HEK293 (cell line): ENCODE measurements around the gene HYLS1.

Experiments
- CTCF ChIA-PET: fragments of 350-600 bp; formaldehyde crosslinking; extraction: SDS; loops from one replicate; lab custom pipeline; 2021; ENCODE audit warnings: antibody characterized with exemption; lab: Yijun Ruan, JAX
- POLR2A ChIA-PET: fragments of 300-600 bp; formaldehyde crosslinking; extraction: SDS; loops from one replicate; lab custom pipeline; 2020; ENCODE audit warnings: antibody characterized with exemption, inconsistent platforms; lab: Yijun Ruan, JAX
- H3K27ac ChIP-seq: fragments of 200-500 bp; sonication (Bioruptor generic); 2 replicates; pipeline ENCODE4 v1.5.1; 2014; ENCODE audit warnings: low read depth, low read length, control low read depth, inconsistent platforms; ENCODE audit errors: extremely low read depth
- H3K36me3 ChIP-seq, 2 experiments: fragments of 200-500 bp in 1 of 2; sonication (Bioruptor generic) in 1 of 2; 1 replicate in 1 of 2; 2 replicates in 1 of 2; pipeline ENCODE4 v1.5.1; 2014 to 2017; ENCODE audit warnings: inconsistent platforms in 2 of 2, low read length in 2 of 2; ENCODE audit not compliant: control insufficient read depth in 2 of 2, insufficient read depth in 1 of 2
- H3K4me1 ChIP-seq: fragments of 200-500 bp; sonication (Bioruptor generic); 2 replicates; pipeline ENCODE4 v1.5.1; 2014; ENCODE audit warnings: mild to moderate bottlenecking, low read length, inconsistent platforms; ENCODE audit not compliant: control insufficient read depth, insufficient read depth
- H3K4me3 ChIP-seq: 2 replicates; pipeline ENCODE4 v1.5.1; 2011; ENCODE audit warnings: low read depth, mild to moderate bottlenecking, control low read depth, low read length, moderate library complexity
- H3K9me3 ChIP-seq: fragments of 200-500 bp; sonication (Bioruptor generic); 2 replicates; pipeline ENCODE4 v1.5.1; 2014; ENCODE audit warnings: low read depth, low read length, inconsistent platforms; ENCODE audit not compliant: control insufficient read depth, insufficient read depth
- KLF8 ChIP-seq: fragments of 450-650 bp; formaldehyde crosslinking; IDR thresholded peaks from 2 replicates; pipeline ENCODE4 v1.5.1; 2016; ENCODE audit warnings: missing biosample characterization, missing genetic modification characterization
- KLF9 ChIP-seq: fragments of 450-650 bp; formaldehyde crosslinking; IDR thresholded peaks from 2 replicates; pipeline ENCODE4 v1.5.1; 2016; ENCODE audit warnings: missing biosample characterization, missing genetic modification characterization, low read depth
- MYNN ChIP-seq: fragments of 450-650 bp; formaldehyde crosslinking; IDR thresholded peaks from 2 replicates; pipeline ENCODE4 v1.5.1; 2016; ENCODE audit warnings: missing biosample characterization, missing genetic modification characterization, borderline replicate concordance
- SP3 ChIP-seq: fragments of 450-650 bp; formaldehyde crosslinking; IDR thresholded peaks from 2 replicates; pipeline ENCODE4 v1.5.1; 2016; ENCODE audit warnings: missing biosample characterization, missing genetic modification characterization
- ZBTB7A ChIP-seq: fragments of 450-650 bp; formaldehyde crosslinking; IDR thresholded peaks from 2 replicates; pipeline ENCODE4 v1.5.1; 2016; ENCODE audit warnings: low read depth, missing biosample characterization, missing genetic modification characterization
- ZNF132 ChIP-seq: fragments of 450-650 bp; formaldehyde crosslinking; IDR thresholded peaks from 2 replicates; pipeline ENCODE4 v1.5.1; 2017; ENCODE audit warnings: missing biosample characterization, missing genetic modification characterization, borderline replicate concordance
- ZNF140 ChIP-seq: fragments of 450-650 bp; formaldehyde crosslinking; IDR thresholded peaks from 2 replicates; pipeline ENCODE4 v1.5.1; 2016; ENCODE audit warnings: missing biosample characterization, missing genetic modification characterization
- ZNF169 ChIP-seq: fragments of 450-650 bp; formaldehyde crosslinking; IDR thresholded peaks from 2 replicates; pipeline ENCODE4 v1.5.1; 2016; ENCODE audit warnings: missing biosample characterization, missing genetic modification characterization
- ZNF184 ChIP-seq: fragments of 450-650 bp; IDR thresholded peaks from 2 replicates; pipeline ENCODE4 v1.5.1; 2018; ENCODE audit warnings: missing biosample characterization, mild to moderate bottlenecking, missing genetic modification characterization
- ZNF221 ChIP-seq: fragments of 450-650 bp; formaldehyde crosslinking; IDR thresholded peaks from 2 replicates; pipeline ENCODE4 v1.5.1; 2017; ENCODE audit warnings: missing biosample characterization, missing genetic modification characterization, borderline replicate concordance
- ZNF24 ChIP-seq: fragments of 450-650 bp; formaldehyde crosslinking; IDR thresholded peaks from 2 replicates; pipeline ENCODE4 v1.5.1; 2016; ENCODE audit warnings: missing biosample characterization, missing genetic modification characterization
- ZNF292 ChIP-seq: fragments of 450-650 bp; formaldehyde crosslinking; IDR thresholded peaks from 2 replicates; pipeline ENCODE4 v1.5.1; 2016; ENCODE audit warnings: low read depth, missing biosample characterization, missing genetic modification characterization, borderline replicate concordance
- ZNF362 ChIP-seq: fragments of 450-650 bp; formaldehyde crosslinking; IDR thresholded peaks from 2 replicates; pipeline ENCODE4 v1.5.1; 2016; ENCODE audit warnings: missing biosample characterization, missing genetic modification characterization
- ZNF561 ChIP-seq: fragments of 450-650 bp; IDR thresholded peaks from 2 replicates; pipeline ENCODE4 v1.5.1; 2018; ENCODE audit warnings: missing biosample characterization, missing genetic modification characterization, borderline replicate concordance
- ZNF600 ChIP-seq: fragments of 450-650 bp; formaldehyde crosslinking; IDR thresholded peaks from 2 replicates; pipeline ENCODE4 v1.5.1; 2016; ENCODE audit warnings: missing biosample characterization, missing genetic modification characterization
- ZNF623 ChIP-seq: fragments of 450-650 bp; formaldehyde crosslinking; IDR thresholded peaks from 2 replicates; pipeline ENCODE4 v1.5.1; 2016; ENCODE audit warnings: missing biosample characterization, missing genetic modification characterization
- ZNF768 ChIP-seq: fragments of 450-650 bp; formaldehyde crosslinking; IDR thresholded peaks from 2 replicates; pipeline ENCODE4 v1.5.1; 2018; ENCODE audit warnings: missing biosample characterization, mild to moderate bottlenecking, missing genetic modification characterization
- ZSCAN30 ChIP-seq: fragments of 450-650 bp; IDR thresholded peaks from 2 replicates; pipeline ENCODE4 v1.5.1; 2018; ENCODE audit warnings: missing biosample characterization, mild to moderate bottlenecking, missing genetic modification characterization, moderate library complexity
- TF ChIP-seq, protein P1 (sequence below): sonication (generic); formaldehyde crosslinking; IDR thresholded peaks from 2 replicates; pipeline ENCODE4 v1.8.1; 2022; ENCODE audit warnings: mild to moderate bottlenecking, moderate library complexity, missing genetic modification reagents

The HYLS1 gene

GRCh38 chr11:125949271-125950177 lies 62.1 kb downstream of the HYLS1 start:
- CTCF ChIA-PET, result interaction anchor here (1.3 kb wide), 2 partner anchors 26 to 244 kb away, joined by 3 read pairs; no protein-coding TSS in a partner anchor
- Histone ChIP-seq H3K27ac (no peak overlapping the region), H3K4me1 (no peaks in the 10 kb centered on the region), H3K9me3 (no peaks in the 10 kb centered on the region), H3K4me3 (no peak overlapping the region), H3K36me3 (no peaks in the 10 kb centered on the region)
- no peak for TF ChIP-seq ZNF221 (tag by site-specific recombination)
- TF ChIP-seq ZNF768 (tag by site-specific recombination), result no peak
- no peak for TF ChIP-seq ZNF600 (tag by site-specific recombination)
- TF ChIP-seq KLF8 (tag by site-specific recombination), result no peak
- TF ChIP-seq ZNF623, result no peak
- no peak for TF ChIP-seq ZNF24 (tag by site-specific recombination)
- TF ChIP-seq ZNF140 (tag by site-specific recombination), result no peak
- POLR2A ChIA-PET, result no interaction called here

- Histone ChIP-seq H3K27ac (no peak overlapping the region), H3K4me1 (no peaks in the 10 kb centered on the region), H3K36me3 (no peaks in the 10 kb centered on the region), H3K9me3 (no peaks in the 10 kb centered on the region), H3K4me3 (no peak overlapping the region)
- TF ChIP-seq, protein P1, sequence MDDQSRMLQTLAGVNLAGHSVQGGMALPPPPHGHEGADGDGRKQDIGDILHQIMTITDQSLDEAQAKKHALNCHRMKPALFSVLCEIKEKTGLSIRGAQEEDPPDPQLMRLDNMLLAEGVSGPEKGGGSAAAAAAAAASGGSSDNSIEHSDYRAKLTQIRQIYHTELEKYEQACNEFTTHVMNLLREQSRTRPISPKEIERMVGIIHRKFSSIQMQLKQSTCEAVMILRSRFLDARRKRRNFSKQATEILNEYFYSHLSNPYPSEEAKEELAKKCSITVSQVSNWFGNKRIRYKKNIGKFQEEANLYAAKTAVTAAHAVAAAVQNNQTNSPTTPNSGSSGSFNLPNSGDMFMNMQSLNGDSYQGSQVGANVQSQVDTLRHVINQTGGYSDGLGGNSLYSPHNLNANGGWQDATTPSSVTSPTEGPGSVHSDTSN (CRISPR knock-in tag), result no peak
- TF ChIP-seq ZBTB7A (tag by site-specific recombination) (no peak), MYNN (tag by site-specific recombination) (no peak), ZNF362 (tag by site-specific recombination) (no peak), ZNF561 (tag by site-specific recombination) (no peak), ZNF292 (tag by site-specific recombination) (no peak), ZNF184 (no peak), SP3 (tag by site-specific recombination) (no peak), ZSCAN30 (tag by site-specific recombination) (no peak), KLF9 (tag by site-specific recombination) (no peak), ZNF132 (tag by site-specific recombination) (no peak), ZNF169 (tag by site-specific recombination) (no peak)
- ChIA-PET CTCF (interaction anchor here (1.3 kb wide), 2 partner anchors 27 to 244 kb away, joined by 3 read pairs; no protein-coding TSS in a partner anchor), POLR2A (no interaction called here)
These were observed 62.7 kb downstream of the HYLS1 start for GRCh38 chr11:125950178-125950490.
